ENCODE results near the gene CIZ1. TPM values are rescaled to one million over a fixed set of nuclear protein-coding genes. Genes with fewer than 3 reads are reported as not detected.
A peak's percentile ranks its signal among the peaks of the same experiment; 100 is the strongest.

CIZ1 gene
- total and polyA plus RNA-seq, 2 experiments from 2014 or later, result 48.5 to 73.1 TPM

- Histone ChIP-seq H3K9me3 (ENCODE audit: low read depth) (no peaks in the 10 kb centered on the region), H4K20me1 (ENCODE audit: insufficient read depth) (no peaks in the 10 kb centered on the region), H3K9me2 (ENCODE audit: insufficient read depth) (no peaks in the 10 kb centered on the region), H3K4me2 (ENCODE audit: unreplicated experiment) (no peak overlapping the region), H3K27me3 (replicated peaks; ENCODE audit: insufficient read depth) (no peaks in the 10 kb centered on the region), H3K27ac (no peak overlapping the region), H3K4me3 (no peak overlapping the region), H2AFZ (no peak overlapping the region), H3K36me3 (ENCODE audit: low read depth) (no peaks in the 10 kb centered on the region), H3K79me2 (ENCODE audit: insufficient read depth) (no peaks in the 10 kb centered on the region), H3K9ac (no peak overlapping the region), H3F3A (ENCODE audit: insufficient read depth) (no peaks in the 10 kb centered on the region), H3K4me1 (ENCODE audit: insufficient read depth) (0 out of 2 replicates have a peak, but pooled peaks cover 3% of the 10 kb centered on the region)
- DNase-seq, result no peak
- in situ Hi-C loops (cut with MboI), result no loop called here
- 37 to 49% methylated on average over 8 of the region's 8 CpGs for WGBS, 2 experiments (ENCODE audit: low coverage in 1 of 2, low lambda C conversion rate in 2 of 2, missing lambda C conversion rate in 2 of 2)
- TF ChIP-seq EZH2phosphoT487 (IDR thresholded peaks at IDR 0.05; ENCODE audit: insufficient read depth, low read depth) (no peak), EZH2 (IDR thresholded peaks at IDR 0.05; ENCODE audit: insufficient read depth, poor library complexity, severe bottlenecking) (no peak)
Observed at GRCh38 chr9:128145536-128145935, 45.8 kb downstream of the CIZ1 start.

GRCh38 chr9:128144239-128145181 lies 46.9 kb downstream of the CIZ1 start:
- TF ChIP-seq EZH2phosphoT487 (IDR thresholded peaks at IDR 0.05; ENCODE audit: insufficient read depth, low read depth) (no peak), EZH2 (IDR thresholded peaks at IDR 0.05; ENCODE audit: insufficient read depth, poor library complexity, severe bottlenecking) (no peak)
- in situ Hi-C loops (cut with MboI), result no loop called here
- H3K79me2 ChIP-seq (ENCODE audit: insufficient read depth), result no peaks in the 10 kb centered on the region
- WGBS, 2 experiments (ENCODE audit: low coverage in 1 of 2, low lambda C conversion rate in 2 of 2, missing lambda C conversion rate in 2 of 2), result 72 to 77% methylated on average over 22 of the region's 22 CpGs
- no peak overlapping the region for H3K9ac ChIP-seq
- no peak overlapping the region for H3K4me2 ChIP-seq (ENCODE audit: unreplicated experiment)
- H2AFZ ChIP-seq, result no peak overlapping the region
- H3F3A ChIP-seq (ENCODE audit: insufficient read depth), result no peaks in the 10 kb centered on the region
- no peaks in the 10 kb centered on the region for H3K36me3 ChIP-seq (ENCODE audit: low read depth)
- no peak overlapping the region for H3K27ac ChIP-seq
- H3K4me1 ChIP-seq (ENCODE audit: insufficient read depth), result 0 out of 2 replicates have a peak, but pooled peaks cover 3% of the 10 kb centered on the region
- DNase-seq, result no peak
- H3K9me3 ChIP-seq (ENCODE audit: low read depth), result no peaks in the 10 kb centered on the region
- H3K4me3 ChIP-seq, result no peak overlapping the region
- no peaks in the 10 kb centered on the region for H4K20me1 ChIP-seq (ENCODE audit: insufficient read depth)
- H3K9me2 ChIP-seq (ENCODE audit: insufficient read depth), result no peaks in the 10 kb centered on the region
- H3K27me3 ChIP-seq (replicated peaks; ENCODE audit: insufficient read depth), result no peaks in the 10 kb centered on the region

GRCh38 chr9:128143525-128144238 lies 47.7 kb downstream of the CIZ1 start:
- H3K4me3 ChIP-seq, result no peak overlapping the region
- H3K4me2 ChIP-seq (ENCODE audit: unreplicated experiment), result no peak overlapping the region
- peak; percentile 32 for DNase-seq
- H3K27me3 ChIP-seq (replicated peaks; ENCODE audit: insufficient read depth), result no peaks in the 10 kb centered on the region
- no peak overlapping the region for H3K27ac ChIP-seq
- in situ Hi-C loops (cut with MboI), result no loop called here
- H3K9me3 ChIP-seq (ENCODE audit: low read depth), result no peaks in the 10 kb centered on the region
- H3K36me3 ChIP-seq (ENCODE audit: low read depth), result no peaks in the 10 kb centered on the region
- H3K4me1 ChIP-seq (ENCODE audit: insufficient read depth), result 0 out of 2 replicates have a peak, but pooled peaks cover 3% of the 10 kb centered on the region
- no peaks in the 10 kb centered on the region for H3F3A ChIP-seq (ENCODE audit: insufficient read depth)
- no peak overlapping the region for H2AFZ ChIP-seq
- TF ChIP-seq EZH2 (IDR thresholded peaks at IDR 0.05; ENCODE audit: insufficient read depth, poor library complexity, severe bottlenecking) (no peak), EZH2phosphoT487 (IDR thresholded peaks at IDR 0.05; ENCODE audit: insufficient read depth, low read depth) (no peak)
- H3K9me2 ChIP-seq (ENCODE audit: insufficient read depth), result no peaks in the 10 kb centered on the region
- no peaks in the 10 kb centered on the region for H3K79me2 ChIP-seq (ENCODE audit: insufficient read depth)
- no peaks in the 10 kb centered on the region for H4K20me1 ChIP-seq (ENCODE audit: insufficient read depth)
- WGBS, 2 experiments (ENCODE audit: low coverage in 1 of 2, low lambda C conversion rate in 2 of 2, missing lambda C conversion rate in 2 of 2), result 62% methylated on average over 8 of the region's 8 CpGs
- no peak overlapping the region for H3K9ac ChIP-seq

GRCh38 chr9:128142596-128142995 lies 48.8 kb downstream of the CIZ1 start:
- Histone ChIP-seq H3K9me2 (ENCODE audit: insufficient read depth) (no peaks in the 10 kb centered on the region), H3K4me3 (no peak overlapping the region), H3K9ac (no peak overlapping the region), H3K36me3 (ENCODE audit: low read depth) (no peaks in the 10 kb centered on the region), H3K79me2 (ENCODE audit: insufficient read depth) (no peaks in the 10 kb centered on the region), H4K20me1 (ENCODE audit: insufficient read depth) (no peaks in the 10 kb centered on the region), H2AFZ (no peak overlapping the region), H3K9me3 (ENCODE audit: low read depth) (no peaks in the 10 kb centered on the region), H3K27me3 (replicated peaks; ENCODE audit: insufficient read depth) (no peaks in the 10 kb centered on the region), H3K27ac (no peak overlapping the region), H3K4me1 (ENCODE audit: insufficient read depth) (0 out of 2 replicates have a peak, but pooled peaks cover 3% of the 10 kb centered on the region), H3K4me2 (ENCODE audit: unreplicated experiment) (no peak overlapping the region), H3F3A (ENCODE audit: insufficient read depth) (no peaks in the 10 kb centered on the region)
- in situ Hi-C loops (cut with MboI), result no loop called here
- WGBS, 2 experiments (ENCODE audit: low coverage in 1 of 2, low lambda C conversion rate in 2 of 2, missing lambda C conversion rate in 2 of 2), result 43 to 46% methylated on average over 2 of the region's 2 CpGs
- TF ChIP-seq EZH2phosphoT487 (IDR thresholded peaks at IDR 0.05; ENCODE audit: insufficient read depth, low read depth) (no peak), EZH2 (IDR thresholded peaks at IDR 0.05; ENCODE audit: insufficient read depth, poor library complexity, severe bottlenecking) (no peak)
- no peak for DNase-seq
